Measurements from ENCODE around the gene EXOG.

Gene EXOG, protein sequence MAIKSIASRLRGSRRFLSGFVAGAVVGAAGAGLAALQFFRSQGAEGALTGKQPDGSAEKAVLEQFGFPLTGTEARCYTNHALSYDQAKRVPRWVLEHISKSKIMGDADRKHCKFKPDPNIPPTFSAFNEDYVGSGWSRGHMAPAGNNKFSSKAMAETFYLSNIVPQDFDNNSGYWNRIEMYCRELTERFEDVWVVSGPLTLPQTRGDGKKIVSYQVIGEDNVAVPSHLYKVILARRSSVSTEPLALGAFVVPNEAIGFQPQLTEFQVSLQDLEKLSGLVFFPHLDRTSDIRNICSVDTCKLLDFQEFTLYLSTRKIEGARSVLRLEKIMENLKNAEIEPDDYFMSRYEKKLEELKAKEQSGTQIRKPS
- total RNA-seq = 19.7 to 20.3 reads per million in 2 experiments

DNA sequence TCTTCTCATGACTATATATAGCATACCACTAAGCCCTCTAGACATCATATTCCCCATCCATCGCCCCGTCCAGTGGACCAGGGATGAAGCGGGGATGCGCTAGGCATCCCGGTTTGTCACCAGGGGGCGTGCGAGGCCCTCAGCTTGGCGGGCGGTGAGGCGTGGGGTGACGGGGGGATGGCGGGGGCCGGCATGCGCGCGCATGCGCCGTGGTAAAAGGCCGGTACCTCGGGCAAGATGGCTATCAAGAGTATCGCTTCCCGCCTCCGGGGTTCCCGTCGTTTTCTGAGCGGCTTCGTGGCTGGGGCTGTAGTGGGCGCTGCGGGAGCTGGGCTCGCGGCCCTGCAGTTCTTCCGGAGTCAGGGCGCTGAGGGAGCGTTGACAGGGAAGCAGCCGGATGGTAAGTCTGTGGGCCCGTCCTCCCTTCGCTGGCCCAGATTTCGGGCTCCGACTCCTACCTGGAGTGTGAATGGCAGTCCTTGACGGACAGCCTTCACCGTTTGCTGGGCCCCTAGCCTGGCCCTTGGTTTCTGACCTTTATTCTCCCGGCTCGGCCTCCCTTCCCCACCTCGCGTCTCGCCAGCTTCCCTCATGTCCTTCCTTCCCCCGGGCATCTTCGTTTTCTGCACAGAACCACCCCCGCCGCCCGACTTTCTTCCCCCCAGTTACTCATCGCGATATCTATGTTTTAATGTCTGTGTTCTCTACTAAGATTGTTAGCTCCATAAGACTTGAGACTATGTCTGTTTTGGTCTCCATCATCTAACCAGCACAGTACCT is at the start of gene EXOG:
TSS of gene EXOG (plus strand) at position 210 of the 780 bp plus-strand sequence. CDS start at position 238, 28 bp downstream.
- peak; percentile 92 for DNase-seq (ENCODE audit: low read depth)

DNA sequence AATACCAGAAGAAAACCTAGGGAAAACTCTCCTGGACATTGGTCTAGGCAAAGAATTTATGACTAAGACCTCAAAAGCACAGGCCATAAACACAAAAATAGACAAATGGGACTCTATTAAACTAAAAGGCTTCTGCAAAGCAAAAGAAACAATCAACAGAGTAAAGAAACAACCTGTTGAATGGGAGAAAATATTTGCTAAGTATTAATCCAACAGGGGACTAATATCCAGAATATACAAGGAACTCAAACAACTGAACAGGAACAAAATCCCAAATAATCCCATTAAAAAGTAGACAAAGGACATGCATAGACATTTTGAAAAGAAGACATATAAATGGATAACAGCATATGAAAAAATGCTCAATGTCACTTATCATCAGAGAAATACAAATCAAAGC is 49.3 kb upstream of the EXOG start:
- no peak for DNase-seq (ENCODE audit: low read depth)

DNA sequence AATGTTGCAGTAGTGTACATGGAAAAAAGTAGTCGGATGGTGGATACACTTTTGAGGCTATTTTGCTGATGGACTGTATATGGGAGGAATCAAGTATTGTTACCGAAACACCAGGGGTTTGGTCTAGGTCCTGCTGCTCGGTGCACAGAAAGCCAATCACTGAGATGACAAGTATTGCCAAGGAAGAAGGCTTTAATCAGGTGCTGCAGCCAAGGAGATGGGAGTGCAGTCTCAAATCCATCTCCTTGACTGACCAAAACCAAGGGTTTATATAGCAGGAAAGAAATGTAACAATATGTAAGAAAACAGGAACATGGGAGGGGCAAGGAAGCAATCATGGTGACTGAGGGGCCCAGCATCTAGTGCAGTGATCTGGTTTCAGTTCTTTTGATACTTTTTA is 45.3 kb upstream of the EXOG start:
- DNase-seq (ENCODE audit: low read depth) = no peak

DNA sequence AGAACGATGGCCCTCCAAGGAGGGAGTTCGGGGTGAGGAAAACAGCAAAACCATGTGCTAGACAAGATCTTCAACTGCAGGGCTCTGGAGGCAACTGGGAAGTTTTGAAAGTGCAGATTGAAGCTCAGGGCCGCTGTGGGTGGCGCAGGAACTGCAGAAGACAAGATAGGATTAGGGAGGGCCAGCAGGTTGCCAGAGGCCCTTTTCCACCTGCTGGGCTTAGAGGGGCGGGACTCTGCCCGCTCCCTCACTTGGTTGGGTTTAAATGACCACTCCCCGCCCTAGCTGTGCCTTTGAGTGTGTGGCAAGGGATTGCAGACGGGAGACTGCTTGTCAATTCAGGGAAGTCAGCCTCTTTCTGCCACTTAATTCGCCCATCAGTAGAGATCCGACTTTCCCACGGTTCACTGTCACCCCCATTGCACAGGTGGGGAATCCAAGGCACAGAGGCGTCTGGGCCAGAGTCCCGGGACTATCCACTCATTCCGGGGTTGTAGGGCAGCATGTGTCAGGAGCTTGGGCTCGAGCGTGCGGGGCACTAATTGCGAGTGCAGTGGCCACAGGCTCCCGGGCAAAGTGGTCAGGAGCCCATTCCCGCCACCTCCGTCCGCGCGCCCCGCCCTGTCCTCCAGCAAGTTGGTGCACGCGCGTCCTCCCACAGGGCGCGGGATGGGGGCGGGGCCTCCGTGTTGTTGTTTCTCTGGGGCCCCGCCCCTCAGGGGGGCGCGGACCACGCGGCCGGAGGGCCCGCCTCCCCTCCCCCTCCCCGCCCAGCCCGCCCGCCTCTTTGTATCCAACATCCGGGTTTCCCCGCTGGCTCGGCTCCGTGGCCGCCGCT is 42.8 kb upstream of the EXOG start, which contains the start of gene ACVR2B:
TSS of gene ACVR2B (plus strand) at position 816 of the 838 bp plus-strand sequence. CDS start 433 bp downstream, outside the sequence.
- DNase-seq (ENCODE audit: low read depth) = peak; percentile 40

DNA sequence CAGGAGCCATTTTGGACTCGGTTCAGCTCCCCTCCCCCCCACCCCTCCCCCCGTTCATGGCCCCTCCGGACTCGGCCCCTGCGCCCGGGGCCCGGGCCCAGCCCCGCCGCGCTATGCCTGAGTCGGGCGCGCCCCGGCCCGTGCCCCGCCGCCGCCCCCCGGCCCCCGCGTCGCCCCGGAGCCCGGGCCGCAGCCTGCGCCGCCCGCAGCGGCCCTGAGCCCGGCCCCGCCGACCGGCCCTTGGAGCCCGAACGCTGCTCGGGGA is 42.3 kb upstream of the EXOG start:
- DNase-seq (ENCODE audit: low read depth) = no peak

DNA sequence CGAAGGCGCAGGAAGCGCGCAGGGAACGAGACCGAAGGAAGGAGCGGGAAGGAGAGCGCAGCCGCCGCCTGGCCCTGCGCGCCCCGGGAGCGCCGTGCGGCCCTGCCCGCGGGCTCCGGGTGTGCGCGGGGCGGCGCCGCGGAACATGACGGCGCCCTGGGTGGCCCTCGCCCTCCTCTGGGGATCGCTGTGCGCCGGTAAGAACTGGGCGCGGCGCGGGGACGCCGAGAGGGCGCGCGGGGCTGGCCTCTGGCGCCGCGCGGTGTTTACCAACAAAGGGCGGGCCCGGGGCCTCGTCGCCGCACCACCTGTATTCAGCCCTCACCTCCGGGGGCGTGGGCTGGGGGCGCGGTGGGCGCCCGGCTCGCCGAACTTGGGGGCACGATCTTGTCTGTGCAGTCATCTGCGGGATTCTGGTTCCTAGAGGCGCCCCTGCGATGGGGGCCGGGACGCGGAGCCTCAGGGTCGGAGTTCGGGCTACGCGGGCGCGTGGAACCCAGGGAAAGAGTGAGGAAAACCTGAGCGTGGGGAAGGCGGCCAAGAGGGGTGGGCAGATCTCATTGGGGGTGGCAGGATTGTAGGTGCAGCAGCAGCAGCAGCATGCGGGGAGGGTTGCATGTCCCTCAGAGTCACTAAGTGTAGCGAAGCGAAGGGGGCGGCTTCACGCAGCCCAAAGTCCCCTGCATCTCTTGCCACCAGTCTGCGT is 41.8 kb upstream of the EXOG start:
- no peak for DNase-seq (ENCODE audit: low read depth)

DNA sequence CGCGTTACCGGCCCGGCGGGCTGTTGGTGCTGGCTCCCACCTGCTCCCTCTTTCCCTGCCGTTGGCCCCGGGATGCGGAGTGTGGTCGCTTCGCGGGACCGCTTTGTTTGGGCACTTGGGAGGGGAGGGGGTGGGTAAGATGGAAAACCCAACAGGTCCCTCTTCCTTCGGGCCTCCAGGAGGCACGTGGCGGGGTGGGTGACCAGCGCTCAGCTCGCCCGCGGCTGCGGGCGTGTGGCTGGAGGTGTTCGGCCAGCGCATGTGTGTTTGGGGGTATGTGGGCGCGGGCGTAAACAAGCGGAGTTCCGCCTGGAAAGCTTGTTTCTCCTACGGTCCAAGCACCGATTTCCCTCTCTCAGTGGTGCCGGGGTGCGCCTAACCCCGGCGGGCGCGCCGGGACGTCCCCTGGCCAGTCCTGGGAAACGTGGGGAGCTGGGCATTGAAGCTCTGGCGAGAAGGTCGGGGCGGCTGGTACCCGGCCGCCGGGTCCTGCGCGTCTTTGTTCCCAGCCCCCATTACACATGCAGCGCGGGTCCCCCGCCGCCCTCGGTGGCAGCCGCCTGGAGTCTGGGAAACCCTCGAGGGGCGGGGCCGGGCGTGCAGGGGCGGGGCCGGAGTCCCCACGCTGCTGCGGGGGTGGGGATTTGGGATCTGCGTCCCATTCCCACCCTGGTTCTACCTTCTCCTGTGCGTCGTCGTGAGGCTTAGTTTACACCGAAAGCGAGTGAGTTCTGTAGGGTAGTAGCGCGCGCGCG is 41.1 kb upstream of the EXOG start:
- no peak for DNase-seq (ENCODE audit: low read depth)

DNA sequence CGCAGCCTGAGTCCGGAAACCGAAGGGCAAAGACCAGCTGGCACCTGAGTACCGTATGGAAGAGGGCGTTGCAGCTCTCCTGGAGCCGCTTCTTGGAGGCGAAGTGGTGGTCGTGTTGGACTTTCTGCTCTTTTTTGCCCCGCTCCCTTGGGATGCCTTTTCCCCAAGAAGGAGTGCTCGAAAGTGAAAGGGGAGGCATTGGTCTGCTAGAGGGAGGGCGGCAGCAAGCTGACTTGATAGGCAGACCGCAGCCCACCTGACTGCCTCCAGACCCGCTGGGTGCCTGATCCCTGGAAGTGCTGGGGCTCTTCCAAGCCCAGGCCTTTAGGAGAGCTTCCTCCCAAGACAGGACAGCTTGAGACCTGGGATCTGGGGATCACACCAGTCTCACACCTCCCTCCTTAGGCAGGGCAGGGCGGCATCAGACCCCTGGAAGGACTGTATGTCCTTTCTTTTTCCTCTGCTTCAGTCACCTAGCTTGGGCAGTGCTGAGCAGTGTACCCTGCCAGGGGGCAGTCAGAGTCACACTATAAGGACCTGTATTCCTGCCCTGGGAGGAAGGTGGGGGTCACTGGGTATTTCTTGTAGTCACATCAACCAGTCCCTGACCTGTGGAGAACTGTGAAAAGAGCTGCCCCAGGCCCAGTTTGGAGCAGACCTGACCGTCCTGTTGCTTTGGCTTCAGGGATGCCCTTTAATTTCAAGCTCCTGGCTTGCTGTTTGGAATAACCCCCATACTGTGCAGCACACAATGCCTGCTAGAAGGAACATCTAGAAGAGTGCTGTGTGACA is 40.3 kb upstream of the EXOG start:
- DNase-seq (ENCODE audit: low read depth) = no peak

DNA sequence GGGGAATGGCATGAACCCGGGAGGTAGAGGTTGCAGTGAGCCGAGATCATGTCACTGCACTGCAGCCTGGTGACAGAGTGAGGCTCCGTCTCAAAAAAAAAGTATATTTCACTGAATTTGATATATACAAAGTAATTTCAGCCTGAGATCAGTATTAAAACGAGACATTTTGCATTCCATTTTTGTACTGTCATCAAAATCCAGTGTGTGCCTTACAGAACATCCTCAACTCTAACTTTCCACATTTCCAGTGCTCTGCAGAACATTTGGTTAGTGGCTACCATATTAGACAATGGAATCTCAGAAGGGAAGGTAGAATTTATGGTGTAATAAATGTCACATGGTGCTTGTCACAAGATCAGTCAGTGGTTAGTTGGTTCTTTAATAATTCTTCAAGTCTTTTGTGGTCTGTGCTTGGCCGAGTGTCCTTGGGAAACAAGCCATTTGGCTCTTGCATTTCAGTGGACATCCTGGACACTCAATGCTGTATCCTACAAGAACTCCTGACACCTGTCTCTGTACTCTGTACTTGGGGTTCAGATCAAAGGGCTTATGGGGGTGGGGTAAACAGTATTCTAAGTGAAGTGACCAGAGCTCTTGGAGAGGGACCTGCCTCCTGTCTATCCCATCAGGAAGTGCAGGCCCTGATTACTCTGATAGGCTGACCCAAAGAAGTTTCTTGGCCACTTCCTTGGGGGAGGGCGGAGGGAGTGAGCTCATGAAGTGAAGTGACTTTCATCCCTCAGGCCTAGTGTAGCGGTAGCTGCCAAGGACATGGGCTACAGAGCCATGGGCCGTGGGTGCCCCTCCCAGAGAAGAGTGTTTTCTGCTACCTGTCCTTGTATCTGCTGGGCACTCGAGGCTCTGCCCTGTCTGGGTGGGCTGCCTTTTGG is 38.8 kb upstream of the EXOG start:
- DNase-seq (ENCODE audit: low read depth) = no peak

DNA sequence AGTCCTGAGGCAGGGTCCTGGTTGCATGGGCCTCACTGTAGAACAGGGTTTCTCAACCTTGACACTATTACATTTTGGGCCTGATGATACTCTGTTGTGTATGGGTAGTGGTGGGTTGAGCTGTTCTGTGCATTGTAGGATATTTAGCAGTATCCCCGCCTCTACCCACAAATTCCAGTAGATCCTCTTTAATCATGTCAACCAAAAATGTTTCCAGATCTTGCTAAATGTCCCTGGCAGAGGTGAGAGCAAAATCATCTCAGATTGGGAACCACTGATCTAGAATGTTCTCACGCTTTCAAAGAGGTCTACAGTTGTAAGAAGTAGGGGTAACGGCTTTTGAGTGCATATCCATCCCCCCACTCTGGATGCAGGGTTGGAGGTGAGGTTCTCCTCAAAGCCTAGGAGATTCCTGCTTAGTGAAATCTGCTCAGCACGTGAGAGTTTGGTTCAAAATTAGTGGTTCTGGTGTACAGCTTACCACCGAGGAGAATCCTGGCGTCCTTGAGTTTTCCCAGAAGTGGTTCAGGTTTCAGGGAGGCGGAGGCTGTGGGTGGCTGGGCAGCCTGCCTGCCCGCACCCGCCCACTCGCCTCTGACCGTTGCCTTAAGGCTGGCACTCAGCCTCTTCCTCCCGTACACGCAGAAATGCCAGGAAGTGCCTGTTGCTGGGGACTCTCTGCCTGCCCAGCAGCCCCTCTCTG is 37.2 kb upstream of the EXOG start:
- no peak for DNase-seq (ENCODE audit: low read depth)

DNA sequence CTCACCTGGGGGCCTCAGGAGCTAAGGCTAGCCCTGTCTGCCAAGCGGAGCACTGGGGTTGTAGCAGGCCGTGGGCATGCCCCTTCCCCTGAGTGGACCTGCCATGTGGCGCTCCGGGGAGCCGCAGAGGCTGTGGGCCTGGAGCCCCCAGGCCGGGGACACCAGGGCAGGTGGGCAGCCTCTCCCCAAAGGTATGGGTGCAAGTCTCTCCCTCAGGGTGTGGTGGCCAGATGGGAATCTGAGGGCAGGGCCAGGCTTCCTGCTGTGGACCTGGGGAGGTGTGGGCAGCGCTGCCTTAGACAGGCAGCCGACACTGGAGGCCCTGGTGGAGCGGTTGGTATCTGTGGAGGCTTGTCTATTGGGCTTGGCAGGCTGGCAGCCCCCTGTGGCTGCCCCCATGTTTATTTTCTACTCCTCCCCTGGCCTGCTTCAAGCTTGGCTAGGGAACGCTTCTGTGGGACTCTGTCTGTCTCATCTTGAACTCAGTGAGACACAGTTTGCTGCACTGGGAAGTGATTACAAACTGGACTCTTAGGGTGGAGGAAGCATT is 36.6 kb upstream of the EXOG start:
- DNase-seq (ENCODE audit: low read depth) = no peak

DNA sequence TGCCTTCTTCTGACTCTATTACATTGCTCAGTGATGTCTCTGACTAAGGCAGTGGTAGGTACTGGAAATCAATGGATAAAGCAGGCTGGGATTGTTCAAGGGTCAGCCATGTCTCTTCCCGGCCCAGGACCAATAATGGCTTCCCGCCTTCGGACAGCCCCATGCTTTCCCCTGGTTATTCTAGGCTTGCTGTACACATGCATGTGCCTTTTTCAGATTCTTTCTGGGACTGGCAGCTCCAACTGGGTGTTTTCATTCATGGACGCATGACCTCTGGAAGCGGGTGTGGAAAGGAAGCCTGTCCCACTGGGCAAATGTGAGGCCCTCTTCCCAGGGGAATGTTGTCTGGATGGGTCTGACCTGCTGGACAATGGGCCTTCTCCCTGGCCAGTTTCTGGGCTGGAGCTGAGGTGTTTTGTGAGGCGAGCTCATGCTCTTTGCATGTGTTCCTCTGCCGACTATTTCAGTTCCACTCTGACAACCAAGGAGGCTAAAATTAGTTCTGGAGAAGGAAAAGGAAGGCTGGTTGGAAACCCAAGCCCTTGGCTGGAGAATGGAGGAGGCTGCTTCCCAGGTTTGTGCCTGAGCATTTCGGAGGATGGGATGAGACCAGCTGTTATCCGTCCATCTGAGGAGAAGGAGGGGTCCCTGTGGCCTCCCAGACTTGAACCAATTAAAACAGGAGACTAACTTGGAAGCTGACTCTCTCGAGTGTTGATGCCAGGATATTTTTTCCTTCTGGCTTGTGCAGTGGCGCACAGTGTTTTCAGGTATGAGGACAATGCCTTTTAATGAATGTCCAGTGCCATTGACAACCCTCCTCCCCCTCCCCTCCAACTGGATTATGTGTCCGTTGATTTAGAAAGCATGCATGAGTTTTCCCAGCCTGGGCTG is 35.5 kb upstream of the EXOG start:
- no peak for DNase-seq (ENCODE audit: low read depth)

DNA sequence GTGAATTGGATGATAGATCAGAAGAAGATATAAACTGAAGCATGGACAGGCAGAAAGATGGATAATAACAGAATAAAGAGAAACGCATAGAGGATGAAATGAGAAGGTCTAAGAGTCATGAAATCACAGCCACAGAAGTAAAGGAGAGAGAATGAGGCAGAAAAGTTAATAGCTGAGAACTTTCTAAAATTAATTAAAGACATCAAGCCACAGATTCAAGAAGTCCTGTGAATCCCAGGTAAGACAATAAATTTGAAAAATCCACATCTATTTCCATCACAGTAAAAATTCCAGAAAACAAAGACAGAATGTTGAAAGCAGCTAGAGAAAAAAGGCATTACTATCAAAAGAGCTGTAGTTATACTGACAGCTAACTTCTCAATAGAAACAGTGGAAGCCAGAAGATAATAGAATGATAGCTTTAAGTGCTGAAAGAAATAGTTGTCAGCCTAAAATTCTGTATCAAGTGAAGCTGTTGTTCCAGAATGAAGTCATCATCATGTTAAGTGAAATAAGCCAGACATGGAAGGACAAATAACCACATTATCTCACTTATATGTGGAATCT is 30.5 kb upstream of the EXOG start:
- no peak for DNase-seq (ENCODE audit: low read depth)

DNA sequence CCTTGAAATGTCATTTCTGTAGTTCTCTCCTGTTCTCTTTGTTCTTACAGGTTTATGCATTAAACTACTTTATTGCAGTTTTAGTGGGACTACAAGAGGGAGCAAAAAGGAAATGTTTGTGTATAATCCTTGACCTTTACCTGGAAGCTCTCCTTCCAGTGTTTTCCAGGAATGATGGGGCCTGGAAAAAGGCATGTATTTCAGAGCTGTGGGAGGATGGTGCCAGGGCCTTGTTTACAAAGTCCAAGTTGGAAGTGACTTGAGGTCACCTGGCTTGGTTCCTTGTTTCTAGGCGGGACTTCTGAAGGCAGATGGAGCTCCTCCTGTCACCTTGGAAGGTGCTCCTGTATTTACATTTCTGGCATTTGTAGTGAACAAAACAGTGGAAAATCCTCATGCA is 27.4 kb upstream of the EXOG start:
- DNase-seq (ENCODE audit: low read depth) = no peak

DNA sequence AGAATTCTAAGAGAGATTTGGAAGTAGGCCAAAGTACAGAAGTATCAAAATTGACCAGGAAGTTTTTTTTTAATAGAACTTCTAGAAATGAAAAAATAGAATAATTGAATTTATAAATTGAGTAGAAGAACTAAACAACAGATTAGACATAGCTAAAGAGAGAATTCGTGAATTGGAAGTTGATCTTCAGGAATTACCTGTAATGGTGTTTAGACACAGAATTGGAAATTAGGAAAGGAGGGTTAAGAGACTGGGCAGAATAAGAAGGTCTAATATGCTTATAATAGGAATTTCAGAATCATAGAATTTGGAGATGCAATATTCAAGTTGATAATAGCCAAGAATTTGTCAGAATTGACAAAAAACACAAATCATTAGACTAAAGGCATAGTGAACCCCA is 26.3 kb upstream of the EXOG start:
- DNase-seq (ENCODE audit: low read depth) = no peak

DNA sequence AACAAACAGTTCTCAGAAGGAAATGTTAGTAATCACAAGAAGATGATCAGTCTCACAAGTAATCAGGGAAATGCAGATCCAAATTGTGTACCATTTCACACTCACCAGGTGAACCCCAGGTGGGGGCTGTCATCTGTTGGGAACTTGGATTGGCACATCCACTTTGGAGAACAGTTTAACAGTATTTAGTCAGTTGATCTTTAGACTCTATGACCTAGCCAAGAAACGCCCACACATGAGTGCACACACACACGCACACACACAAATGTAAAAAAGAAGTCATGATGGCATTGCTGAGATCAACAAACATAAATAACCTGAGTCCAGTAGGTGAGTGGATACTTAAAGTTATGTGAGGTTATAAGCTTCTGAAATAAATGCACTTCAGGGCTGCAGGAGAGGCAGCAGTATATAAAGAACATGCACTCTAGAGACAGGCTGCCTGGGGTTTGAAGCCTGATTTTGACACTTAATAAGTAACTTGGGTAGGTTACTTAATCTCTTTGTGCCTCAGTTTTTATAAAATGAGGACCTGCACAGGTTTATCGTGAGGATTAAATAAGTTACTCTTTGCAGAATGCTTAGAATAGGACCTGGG is 24.8 kb upstream of the EXOG start:
- no peak for DNase-seq (ENCODE audit: low read depth)

DNA sequence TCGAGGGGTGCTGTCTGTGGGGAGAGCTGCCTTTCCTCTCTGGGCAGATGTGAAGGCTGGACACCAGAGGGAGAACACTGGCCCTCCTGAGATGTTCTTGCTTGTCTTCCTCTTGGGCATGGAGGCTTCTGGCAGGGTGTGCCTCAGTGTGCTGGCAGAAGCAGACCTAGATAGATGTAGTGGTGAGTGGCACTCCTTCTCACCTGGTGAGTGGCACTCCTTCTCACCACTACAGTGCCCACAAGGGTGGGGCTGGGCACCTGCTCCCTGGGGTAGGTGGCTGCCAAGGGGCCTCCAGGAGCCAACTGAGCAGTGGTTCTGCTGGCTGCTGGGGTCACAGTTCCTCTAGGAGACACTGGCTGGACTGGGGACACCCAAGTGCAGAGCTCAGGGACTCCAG is 23.8 kb upstream of the EXOG start:
- DNase-seq (ENCODE audit: low read depth) = no peak
